Esophagus squamous epithelium (tissue), 5 donors: ENCODE measurements around the gene GDI1. TPM values are rescaled to one million over a fixed set of nuclear protein-coding genes. Genes with fewer than 3 reads are reported as not detected.
"Not testable (repeated sequence)": the region's sequence is repeated elsewhere in the genome, so short reads cannot be mapped to it uniquely, and the experiment has no call there.

Experiments used
- DNase-seq: peaks from one replicate; lab custom pipeline; 2025; lab: John Stamatoyannopoulos, UW
- H3K27ac ChIP-seq, 4 donors: fragments of 200-600 bp; sonication (generic); one replicate each; pipeline ENCODE4 v1.5.1; 2016 to 2019; ENCODE audit warnings: mild to moderate bottlenecking in 1 of 4
- H3K27me3 ChIP-seq, 4 donors: fragments of 200-600 bp; sonication (generic); 1 replicate in 3 of 4; 2 replicates in 1 of 4; pipeline versions ENCODE4 v1.5.1 to v1.6.0; 2017 to 2021; ENCODE audit warnings: antibody characterized with exemption in 1 of 4
- H3K36me3 ChIP-seq, 3 donors: fragments of 200-600 bp; sonication (generic); one replicate each; pipeline ENCODE4 v1.5.1; 2016 to 2019
- H3K4me1 ChIP-seq, 3 donors: fragments of 200-600 bp; sonication (generic); one replicate each; pipeline ENCODE4 v1.5.1; 2017 to 2019
- H3K4me3 ChIP-seq, 4 donors: fragments of 200-600 bp; sonication (generic); 1 replicate in 3 of 4; 2 replicates in 1 of 4; pipeline ENCODE4 v1.5.1; 2016 to 2019; ENCODE audit warnings: mild to moderate bottlenecking in 2 of 4, moderate library complexity in 1 of 4
- H3K9me3 ChIP-seq, 3 donors: fragments of 200-600 bp; sonication (generic); one replicate each; pipeline ENCODE4 v1.5.1; 2016 to 2019
- CTCF ChIP-seq, 6 experiments: fragments of 450-650 bp in 4 of 6; fragments of 200-600 bp in 2 of 6; sonication (generic) in 2 of 6; IDR thresholded peaks; one replicate each; pipeline ENCODE4 v1.5.1; 2016 to 2019; ENCODE audit warnings: antibody characterized with exemption in 6 of 6, mild to moderate bottlenecking in 4 of 6, moderate library complexity in 4 of 6
- POLR2A ChIP-seq, 4 donors: fragments of 450-650 bp; IDR thresholded peaks; one replicate each; pipeline ENCODE4 v1.6.1; 2017; ENCODE audit warnings: antibody characterized with exemption in 4 of 4, mild to moderate bottlenecking in 4 of 4, moderate library complexity in 3 of 4
- WGBS, 2 donors: methylation state at CpG; one replicate each; pipeline ENCODE4 v1.1.5; 2018; 5-methylcytosine and 5-hydroxymethylcytosine counted together
- intact Hi-C: fragments of 100-400 bp; cut with DNase I; formaldehyde crosslinking; loops from one replicate; pipeline ENCODE4 v1.15.0; 2022
- total RNA-seq, 4 donors: library from RNA; depleted of rRNA; stranded (reverse); fragments of >200 nt; gene quantifications; one replicate each; pipeline ENCODE4 v1.1.0, GENCODE V29; 2016
- donor health status: DM: yes; HTN: yes; CAD: no.

The GDI1 gene
- 10 to 100 TPM; 35.2 to 82.6 (median 35.6) TPM for total RNA-seq

DNA sequence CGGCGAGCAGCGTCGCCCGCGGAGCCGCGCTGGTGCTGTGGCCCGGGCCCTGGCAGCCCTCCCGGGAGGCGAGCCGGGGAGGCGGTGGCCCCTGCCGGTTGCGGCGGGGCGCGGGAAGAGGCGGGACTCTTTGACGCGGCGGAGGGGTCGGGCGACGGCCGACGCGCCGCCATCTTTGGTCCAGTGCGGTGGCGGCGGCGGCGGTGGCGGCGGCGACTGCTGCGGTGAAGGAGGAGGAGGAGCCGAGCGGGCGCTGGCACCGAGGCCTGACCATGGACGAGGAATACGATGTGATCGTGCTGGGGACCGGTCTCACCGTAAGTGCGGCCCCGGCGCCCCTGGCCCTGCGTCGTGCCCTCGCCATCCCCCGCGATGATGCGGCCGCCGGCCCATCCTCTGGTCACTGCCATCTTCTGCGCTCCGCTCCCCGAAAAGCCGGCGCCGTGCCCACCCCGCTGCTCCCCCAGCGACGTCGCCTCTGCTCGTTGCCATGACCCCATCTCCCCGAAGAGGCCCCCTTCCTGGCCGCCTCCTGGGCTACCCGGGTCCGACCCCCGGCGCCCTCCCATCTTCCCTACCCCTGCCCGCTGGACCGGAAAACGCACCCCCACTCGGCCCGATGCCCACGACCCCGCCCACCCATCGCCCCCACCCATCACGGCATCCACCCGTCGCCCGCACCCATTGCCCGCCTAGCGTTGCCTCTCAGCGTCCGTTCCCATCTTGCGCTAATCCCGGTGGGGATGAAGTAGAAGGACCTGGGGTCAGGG, at the start of gene GDI1:
GDI1 (plus strand) TSS at position 172 of the 770 bp plus-strand sequence; CDS start at position 273, 101 bp downstream.
- DNase-seq: no peak
- Histone ChIP-seq H3K4me3 (peak within 1 kb of the TSS; percentile 60 to 80 (median 71)), H3K9me3 (no peaks in the 10 kb centered on the region), H3K36me3 (peaks cover 8 to 74% (median 8%) of the 10 kb centered on the region in 3 donors), H3K27me3 (no peaks in the 10 kb centered on the region), H3K4me1 (peaks cover 6 to 30% (median 7%) of the 10 kb centered on the region in 3 donors), H3K27ac (peak within 1 kb of the TSS; percentile 80 to 96 (median 91))
- intact Hi-C loops: no loop called here
- TF ChIP-seq POLR2A (IDR thresholded peaks at IDR 0.05) (peak in 2 of 4 donors; percentile 35 to 70), CTCF (IDR thresholded peaks at IDR 0.05) (no peak)
- WGBS, 2 donors: 0 to 71% methylated on average over 6 to 20 of the region's 93 CpGs

DNA sequence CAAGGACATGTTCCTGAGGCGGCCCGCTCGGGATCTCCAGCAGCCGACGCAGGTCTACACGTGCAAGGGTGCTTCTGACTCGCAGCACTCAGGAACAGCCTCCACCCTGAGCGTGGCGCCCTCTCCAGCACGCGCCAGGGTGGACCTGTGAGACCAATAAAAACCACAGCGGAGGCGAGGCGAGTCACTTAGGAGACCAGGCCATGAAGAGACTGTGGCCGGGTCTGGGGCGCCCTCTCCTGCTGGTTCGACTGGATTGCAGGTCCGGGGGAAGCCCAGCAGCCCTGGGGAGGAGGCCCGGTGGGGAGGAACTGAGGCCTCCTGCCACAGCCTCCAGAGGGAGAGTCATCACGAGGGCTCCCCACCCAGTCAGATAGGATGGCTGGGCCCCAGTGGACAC, 48.9 kb upstream of the GDI1 start:
- H3K27ac ChIP-seq, H3K9me3 ChIP-seq, H3K27me3 ChIP-seq, DNase-seq, H3K36me3 ChIP-seq, H3K4me3 ChIP-seq, intact Hi-C loops, H3K4me1 ChIP-seq: not testable (repeated sequence)
- WGBS, 2 donors: no CpG with 5 or more reads among the region's 20 CpGs

GRCh38 chrX:154388649-154389048, 48.3 kb upstream of the GDI1 start:
- H3K27ac ChIP-seq, H3K4me3 ChIP-seq, H3K27me3 ChIP-seq, H3K4me1 ChIP-seq, DNase-seq, H3K9me3 ChIP-seq, H3K36me3 ChIP-seq, intact Hi-C loops: not testable (repeated sequence)
- no CpG with 5 or more reads among the region's 16 CpGs for WGBS, 2 donors

DNA sequence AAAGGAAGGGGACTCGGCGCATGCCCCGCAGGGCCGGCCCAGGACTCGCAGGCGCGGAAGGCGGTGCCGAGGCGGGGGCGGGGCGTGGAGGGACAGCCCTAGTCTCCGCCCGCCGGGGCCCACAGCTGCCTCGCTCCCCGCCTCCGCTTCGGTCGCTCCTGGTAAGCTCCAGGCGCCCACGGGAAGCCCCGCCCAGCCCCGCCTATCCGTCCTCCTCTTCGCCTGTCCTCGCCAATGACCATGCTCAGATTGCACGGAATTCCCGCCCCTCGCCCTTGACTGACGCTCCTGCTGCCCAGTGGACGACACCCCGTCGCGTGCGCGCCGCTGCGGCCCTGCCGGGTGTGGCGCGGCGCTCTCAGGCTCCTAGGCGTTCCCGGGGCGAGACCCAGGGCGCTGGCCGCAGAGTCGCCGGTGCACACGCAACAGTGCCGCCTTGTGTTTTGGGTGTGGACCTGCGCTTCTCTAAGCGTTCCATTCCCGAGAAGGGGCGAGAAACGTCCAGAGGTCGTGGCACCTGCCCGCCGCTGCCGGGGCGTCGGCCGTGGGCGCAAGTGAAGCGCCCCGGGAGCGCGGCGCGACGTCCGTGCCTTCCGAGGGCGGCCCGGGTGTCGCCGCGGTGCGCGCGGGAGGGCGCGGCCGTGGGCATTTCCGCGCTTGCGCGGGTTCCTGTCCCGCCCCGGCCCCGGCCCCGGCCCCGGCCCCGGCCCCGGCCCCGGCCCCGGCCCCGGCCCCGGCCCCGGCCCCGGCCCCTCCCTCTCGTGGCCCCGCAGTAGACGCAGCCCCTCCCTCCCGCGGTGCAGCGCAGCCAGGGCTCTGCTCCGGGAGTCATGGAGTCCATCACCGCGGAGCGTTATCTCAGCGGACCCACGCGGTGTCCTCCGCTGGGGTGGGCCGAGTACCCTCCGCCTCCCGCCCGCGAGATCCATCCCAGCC, 46.9 kb upstream of the GDI1 start:
- intact Hi-C loops, H3K27me3 ChIP-seq, H3K36me3 ChIP-seq, DNase-seq, H3K9me3 ChIP-seq, H3K4me1 ChIP-seq: not testable (repeated sequence)
- WGBS, 2 donors: no CpG with 5 or more reads among the region's 121 CpGs
- Histone ChIP-seq H3K4me3 (peak overlapping the region in 2 of 4 donors; percentile 38 to 58), H3K27ac (peak overlapping the region in 3 of 4 donors; percentile 69 to 89 (median 83))

- intact Hi-C loops, DNase-seq, H3K9me3 ChIP-seq, H3K27me3 ChIP-seq: not testable (repeated sequence)
- Histone ChIP-seq H3K4me3 (peak overlapping the region in 1 of 4 donors; percentile 72), H3K36me3 (peaks cover 10 to 24% (median 14%) of the 10 kb centered on the region in 3 donors), H3K27ac (peak overlapping the region in 1 of 4 donors; percentile 99), H3K4me1 (peaks cover 5 to 38% (median 9%) of the 10 kb centered on the region in 3 donors)
- 83 to 94% methylated on average over 8 to 17 of the region's 17 CpGs for WGBS, 2 donors
These were observed 40.6 kb upstream of the GDI1 start for GRCh38 chrX:154396363-154396762.

DNA sequence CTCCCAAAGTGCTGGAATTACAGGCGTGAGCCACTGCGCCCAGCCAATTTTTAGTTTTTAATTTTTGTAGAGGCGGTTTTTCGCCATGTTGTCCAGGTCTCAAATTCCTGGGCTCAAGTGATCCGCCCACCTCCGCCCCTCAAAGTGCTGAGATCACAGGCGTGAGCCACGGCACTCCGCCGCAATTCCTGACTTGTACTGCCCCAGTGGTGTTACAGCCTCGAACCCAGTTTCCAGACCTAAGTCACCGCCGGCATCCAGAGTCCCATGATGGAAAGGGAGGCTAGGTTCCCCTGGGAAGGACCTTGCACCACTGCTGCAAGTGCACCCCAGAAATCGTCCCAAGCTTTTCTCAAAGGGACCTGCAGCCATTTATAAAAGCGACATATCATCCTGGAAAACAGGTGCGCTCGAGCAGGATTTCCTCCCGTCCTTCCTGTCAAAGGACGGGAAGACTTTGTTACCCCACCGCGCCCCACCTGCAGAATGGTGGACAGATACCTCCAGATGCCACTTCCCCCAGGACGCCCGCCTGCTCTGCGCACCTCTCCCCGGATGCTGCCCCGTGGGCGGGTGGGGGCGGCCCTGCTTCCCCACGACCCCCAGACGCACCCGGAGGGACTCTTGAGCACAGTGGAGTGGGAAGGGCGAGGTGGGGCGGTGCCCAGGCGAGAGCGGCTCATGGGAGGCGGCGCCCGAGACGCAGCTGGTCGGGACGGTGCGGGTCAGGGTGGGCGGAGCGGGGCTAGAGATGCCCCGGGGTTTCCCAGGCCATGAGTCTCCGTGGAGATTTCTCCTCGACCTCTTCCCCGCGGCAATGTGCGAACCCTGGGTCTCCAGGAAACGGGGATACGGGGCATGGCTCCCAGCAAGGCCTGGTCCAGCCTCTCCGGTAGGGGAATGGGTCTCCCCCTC, 39.7 kb upstream of the GDI1 start:
- 21 to 70% methylated on average over 2 to 4 of the region's 53 CpGs for WGBS, 2 donors
- H3K4me3 ChIP-seq: peak overlapping the region; percentile 67 to 76 (median 72)
- intact Hi-C loops: no loop called here
- H3K9me3 ChIP-seq: no peaks in the 10 kb centered on the region
- no peak for DNase-seq
- no peaks in the 10 kb centered on the region for H3K27me3 ChIP-seq
- TF ChIP-seq POLR2A (IDR thresholded peaks at IDR 0.05) (no peak), CTCF (IDR thresholded peaks at IDR 0.05) (no peak)
- H3K36me3 ChIP-seq: peaks cover 10 to 25% (median 14%) of the 10 kb centered on the region in 3 donors
- peak overlapping the region; percentile 95 to 99 (median 97) for H3K27ac ChIP-seq
- H3K4me1 ChIP-seq: peaks cover 7 to 47% (median 9%) of the 10 kb centered on the region in 3 donors
